ENCODE measurements around the gene PSIP1.

Gene PSIP1

DNA sequence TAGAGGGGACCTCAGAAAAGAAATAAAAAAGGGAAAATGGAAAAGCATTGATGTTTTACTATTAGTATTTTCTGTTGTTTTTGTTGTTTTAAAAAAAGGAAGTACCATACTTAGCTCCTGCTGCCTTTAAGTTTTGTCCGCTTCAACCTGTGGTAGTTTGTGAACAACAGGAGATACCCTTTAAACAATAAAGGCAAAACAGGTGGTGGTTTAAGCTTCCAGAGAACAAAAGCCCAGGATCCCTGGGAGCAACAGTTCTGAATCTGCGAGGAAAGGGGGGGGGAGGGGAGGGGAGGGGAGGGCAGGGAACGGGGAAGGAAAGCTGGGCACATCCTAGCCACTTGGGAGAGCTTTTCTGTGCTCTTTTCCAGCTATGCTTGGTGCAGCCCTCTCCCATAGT lies 2.1 kb upstream of the PSIP1 start:
- Histone ChIP-seq H3K9ac (ENCODE audit: low read depth, low read length, poor library complexity, severe bottlenecking) (no peak overlapping the region), H3K9me3 (ENCODE audit: insufficient read depth, low read depth, low read length) (no peaks in the 10 kb centered on the region), H3K4me1 (ENCODE audit: insufficient read depth, low read length, poor library complexity, severe bottlenecking) (peaks cover 37% of the 10 kb centered on the region), H3K4me2 (ENCODE audit: low read depth, low read length, poor library complexity, severe bottlenecking) (no peak overlapping the region), H3K36me3 (ENCODE audit: insufficient read depth, low read length) (no peaks in the 10 kb centered on the region), H2AFZ (ENCODE audit: low read length) (no peak overlapping the region), H4K20me1 (ENCODE audit: insufficient read depth, low read length, poor library complexity, severe bottlenecking) (peaks cover 22% of the 10 kb centered on the region), H3F3A (ENCODE audit: low read depth) (no peaks in the 10 kb centered on the region), H3K79me2 (ENCODE audit: insufficient read depth, low read length) (peaks cover 27% of the 10 kb centered on the region), H3K4me3 (ENCODE audit: low read length, poor library complexity, severe bottlenecking) (no peak overlapping the region), H3K9me2 (replicated peaks; ENCODE audit: low read depth, low read length) (no peaks in the 10 kb centered on the region), H3K27me3 (ENCODE audit: insufficient read depth, low read length, poor library complexity, severe bottlenecking) (peaks cover 4% of the 10 kb centered on the region)
- TF ChIP-seq, protein P1, sequence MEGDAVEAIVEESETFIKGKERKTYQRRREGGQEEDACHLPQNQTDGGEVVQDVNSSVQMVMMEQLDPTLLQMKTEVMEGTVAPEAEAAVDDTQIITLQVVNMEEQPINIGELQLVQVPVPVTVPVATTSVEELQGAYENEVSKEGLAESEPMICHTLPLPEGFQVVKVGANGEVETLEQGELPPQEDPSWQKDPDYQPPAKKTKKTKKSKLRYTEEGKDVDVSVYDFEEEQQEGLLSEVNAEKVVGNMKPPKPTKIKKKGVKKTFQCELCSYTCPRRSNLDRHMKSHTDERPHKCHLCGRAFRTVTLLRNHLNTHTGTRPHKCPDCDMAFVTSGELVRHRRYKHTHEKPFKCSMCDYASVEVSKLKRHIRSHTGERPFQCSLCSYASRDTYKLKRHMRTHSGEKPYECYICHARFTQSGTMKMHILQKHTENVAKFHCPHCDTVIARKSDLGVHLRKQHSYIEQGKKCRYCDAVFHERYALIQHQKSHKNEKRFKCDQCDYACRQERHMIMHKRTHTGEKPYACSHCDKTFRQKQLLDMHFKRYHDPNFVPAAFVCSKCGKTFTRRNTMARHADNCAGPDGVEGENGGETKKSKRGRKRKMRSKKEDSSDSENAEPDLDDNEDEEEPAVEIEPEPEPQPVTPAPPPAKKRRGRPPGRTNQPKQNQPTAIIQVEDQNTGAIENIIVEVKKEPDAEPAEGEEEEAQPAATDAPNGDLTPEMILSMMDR (conservative IDR thresholded peaks at IDR 0.05; ENCODE audit: low read length) = no peak
- no peak for TF ChIP-seq EZH2phosphoT487 (IDR thresholded peaks at IDR 0.05; ENCODE audit: borderline replicate concordance)

DNA sequence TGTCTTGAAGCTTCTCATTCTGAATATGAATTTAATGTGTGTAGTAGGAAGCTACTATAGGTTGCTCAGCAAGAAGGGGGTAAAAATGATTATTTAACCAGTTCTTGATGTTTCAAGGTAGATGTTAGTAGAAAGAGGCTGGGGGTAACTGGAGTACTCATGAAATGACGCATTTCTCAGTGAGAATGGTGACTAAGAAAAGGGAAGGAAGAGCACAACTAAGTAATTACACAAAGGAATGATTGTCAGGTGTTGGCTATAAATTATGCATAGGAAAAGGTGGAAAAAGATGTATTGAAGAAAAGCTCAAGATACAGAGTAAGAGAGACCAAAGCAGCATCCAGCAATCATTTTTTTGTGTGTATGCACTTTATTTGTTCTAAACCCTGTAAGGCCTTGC lies 1.4 kb upstream of the PSIP1 start:
- Histone ChIP-seq H3K4me1 (ENCODE audit: insufficient read depth, low read length, poor library complexity, severe bottlenecking) (peaks cover 44% of the 10 kb centered on the region), H4K20me1 (ENCODE audit: insufficient read depth, low read length, poor library complexity, severe bottlenecking) (peaks cover 29% of the 10 kb centered on the region), H3K36me3 (ENCODE audit: insufficient read depth, low read length) (no peaks in the 10 kb centered on the region; the same call in 1 of the 2 replicates), H3K4me2 (ENCODE audit: low read depth, low read length, poor library complexity, severe bottlenecking) (peak overlapping the region; percentile 95), H3K27me3 (ENCODE audit: insufficient read depth, low read length, poor library complexity, severe bottlenecking) (peaks cover 4% of the 10 kb centered on the region), H3F3A (ENCODE audit: low read depth) (no peaks in the 10 kb centered on the region), H3K79me2 (ENCODE audit: insufficient read depth, low read length) (peaks cover 34% of the 10 kb centered on the region), H3K9ac (ENCODE audit: low read depth, low read length, poor library complexity, severe bottlenecking) (peak overlapping the region; percentile 92), H3K4me3 (ENCODE audit: low read length, poor library complexity, severe bottlenecking) (peak overlapping the region; percentile 89), H2AFZ (ENCODE audit: low read length) (no peak overlapping the region), H3K9me3 (ENCODE audit: insufficient read depth, low read depth, low read length) (no peaks in the 10 kb centered on the region), H3K9me2 (replicated peaks; ENCODE audit: low read depth, low read length) (no peaks in the 10 kb centered on the region)
- no peak for TF ChIP-seq EZH2phosphoT487 (IDR thresholded peaks at IDR 0.05; ENCODE audit: borderline replicate concordance)
- TF ChIP-seq, protein P1 (conservative IDR thresholded peaks at IDR 0.05; ENCODE audit: low read length) = no peak

DNA sequence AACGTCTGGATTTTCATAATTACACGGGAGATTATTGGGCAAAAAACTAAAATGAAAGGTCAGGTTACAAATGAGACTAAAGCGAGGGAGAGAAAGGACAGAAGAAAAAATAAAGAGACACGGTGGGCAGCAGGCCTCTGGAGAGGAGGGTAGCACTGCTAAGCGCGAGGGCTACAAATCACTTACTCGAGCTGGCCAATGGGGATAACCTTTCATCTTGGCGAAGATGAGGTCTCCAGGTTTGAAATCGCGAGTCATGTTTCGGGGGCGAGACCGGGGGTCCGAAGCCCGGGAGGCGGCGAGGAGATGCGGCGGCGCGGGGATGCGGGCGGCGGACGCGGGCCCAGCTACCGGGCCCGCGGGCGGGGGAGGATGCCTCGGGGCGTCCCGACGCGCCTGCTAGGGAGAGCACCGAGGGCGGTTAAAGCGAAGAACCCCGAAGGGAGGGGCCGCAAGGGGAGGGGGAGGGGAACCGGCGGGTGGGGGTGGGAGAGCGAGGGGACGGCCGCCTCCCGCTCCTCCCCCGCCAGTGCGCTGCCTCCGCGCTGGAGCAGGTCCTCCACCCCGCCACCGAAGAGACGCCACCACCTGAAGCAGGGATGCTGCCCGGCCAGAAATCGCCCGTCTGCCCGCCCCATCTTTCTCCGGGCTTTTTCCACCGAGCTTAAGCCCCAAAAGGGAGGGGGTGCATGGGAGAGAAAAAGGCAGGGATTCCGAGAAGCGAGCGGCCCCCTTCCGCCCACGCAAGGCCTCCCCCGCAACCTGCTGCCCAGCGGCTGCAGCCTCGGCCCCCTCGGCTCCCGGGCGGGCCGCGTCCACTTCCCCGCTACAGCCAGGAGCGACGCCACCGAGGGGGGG lies 610 bp downstream of the PSIP1 start:
- peak overlapping the region; percentile 89 for H3K4me3 ChIP-seq (ENCODE audit: low read length, poor library complexity, severe bottlenecking)
- TF ChIP-seq EZH2phosphoT487 (IDR thresholded peaks at IDR 0.05; ENCODE audit: borderline replicate concordance) = no peak
- TF ChIP-seq, protein P1 (conservative IDR thresholded peaks at IDR 0.05; ENCODE audit: low read length) = no peak
- peak overlapping the region; percentile 80; the same call in 1 of the 2 replicates for H2AFZ ChIP-seq (ENCODE audit: low read length)
- peaks cover 4% of the 10 kb centered on the region for H3K27me3 ChIP-seq (ENCODE audit: insufficient read depth, low read length, poor library complexity, severe bottlenecking)
- peak overlapping the region; percentile 97 for H3K4me2 ChIP-seq (ENCODE audit: low read depth, low read length, poor library complexity, severe bottlenecking)
- peaks cover 18% of the 10 kb centered on the region for H3K36me3 ChIP-seq (ENCODE audit: insufficient read depth, low read length)
- no peaks in the 10 kb centered on the region for H3K9me3 ChIP-seq (ENCODE audit: insufficient read depth, low read depth, low read length)
- peaks cover 55% of the 10 kb centered on the region for H3K79me2 ChIP-seq (ENCODE audit: insufficient read depth, low read length)
- peaks cover 49% of the 10 kb centered on the region for H4K20me1 ChIP-seq (ENCODE audit: insufficient read depth, low read length, poor library complexity, severe bottlenecking)
- H3K9ac ChIP-seq (ENCODE audit: low read depth, low read length, poor library complexity, severe bottlenecking) = peak overlapping the region; percentile 92
- no peaks in the 10 kb centered on the region for H3K9me2 ChIP-seq (replicated peaks; ENCODE audit: low read depth, low read length)
- no peaks in the 10 kb centered on the region for H3F3A ChIP-seq (ENCODE audit: low read depth)
- H3K4me1 ChIP-seq (ENCODE audit: insufficient read depth, low read length, poor library complexity, severe bottlenecking) = peaks cover 61% of the 10 kb centered on the region

Measured in Loucy (cell line).